Calu3 (cell line): ENCODE data around the gene DNM2. TPM values are rescaled to one million over a fixed set of nuclear protein-coding genes. Genes with fewer than 3 reads are reported as not detected.

Source experiments
- BruUV-seq: library from RNA; stranded (reverse); fragments of 400-500 nt; replicated peaks from 2 replicates; lab custom pipeline; 2021; lab: Mats Ljungman, UMichigan
- CTCF ChIA-PET: fragments of 300-600 bp; sonication (Branson Sonifier 250); formaldehyde crosslinking; loops from one replicate; lab custom pipeline; 2022; ENCODE audit warnings: antibody characterized with exemption; lab: Charles Lee
- DNase-seq: peaks from one replicate; pipeline ENCODE4 v3.0.0; 2022
- H3K27ac Mint-ChIP-seq: one replicate; pipeline ENCODE4 v1.8.0; 2022; ENCODE audit warnings: mixed read lengths; ENCODE audit not compliant: unreplicated experiment
- H3K27me3 Mint-ChIP-seq: one replicate; pipeline ENCODE4 v1.8.0; 2022; ENCODE audit warnings: mixed read lengths; ENCODE audit not compliant: unreplicated experiment
- H3K36me3 Mint-ChIP-seq: one replicate; pipeline ENCODE4 v1.8.0; 2022; ENCODE audit warnings: mild to moderate bottlenecking, moderate library complexity, mixed read lengths; ENCODE audit not compliant: insufficient read depth, unreplicated experiment
- H3K4me1 Mint-ChIP-seq: one replicate; pipeline ENCODE4 v1.8.0; 2022; ENCODE audit warnings: mild to moderate bottlenecking, low read depth, mixed read lengths; ENCODE audit not compliant: unreplicated experiment
- H3K4me3 Mint-ChIP-seq: one replicate; pipeline ENCODE4 v1.8.0; 2022; ENCODE audit warnings: mild to moderate bottlenecking, low read depth, moderate library complexity, mixed read lengths; ENCODE audit not compliant: unreplicated experiment
- H3K9me3 Mint-ChIP-seq: one replicate; pipeline ENCODE4 v1.8.0; 2022; ENCODE audit warnings: low read depth, mixed read lengths; ENCODE audit not compliant: unreplicated experiment
- intact Hi-C: fragments of 100-400 bp; cut with micrococcal nuclease; formaldehyde crosslinking; loops from one replicate; pipeline ENCODE4 v1.10.0; 2022; ENCODE audit not compliant: unreplicated experiment
- total RNA-seq: library from RNA; stranded (reverse); gene quantifications from 2 replicates; pipeline ENCODE4 v1.2.3, GENCODE V29; 2022
- TF ChIP-seq, protein P1 (sequence below): fragments of 200-600 bp; IDR thresholded peaks from one replicate; pipeline ENCODE4 v1.8.0; 2022; ENCODE audit warnings: antibody characterized with exemption; ENCODE audit not compliant: unreplicated experiment

The DNM2 gene
- total RNA-seq, 1 experiment from 2014 or later: 126 TPM

DNA sequence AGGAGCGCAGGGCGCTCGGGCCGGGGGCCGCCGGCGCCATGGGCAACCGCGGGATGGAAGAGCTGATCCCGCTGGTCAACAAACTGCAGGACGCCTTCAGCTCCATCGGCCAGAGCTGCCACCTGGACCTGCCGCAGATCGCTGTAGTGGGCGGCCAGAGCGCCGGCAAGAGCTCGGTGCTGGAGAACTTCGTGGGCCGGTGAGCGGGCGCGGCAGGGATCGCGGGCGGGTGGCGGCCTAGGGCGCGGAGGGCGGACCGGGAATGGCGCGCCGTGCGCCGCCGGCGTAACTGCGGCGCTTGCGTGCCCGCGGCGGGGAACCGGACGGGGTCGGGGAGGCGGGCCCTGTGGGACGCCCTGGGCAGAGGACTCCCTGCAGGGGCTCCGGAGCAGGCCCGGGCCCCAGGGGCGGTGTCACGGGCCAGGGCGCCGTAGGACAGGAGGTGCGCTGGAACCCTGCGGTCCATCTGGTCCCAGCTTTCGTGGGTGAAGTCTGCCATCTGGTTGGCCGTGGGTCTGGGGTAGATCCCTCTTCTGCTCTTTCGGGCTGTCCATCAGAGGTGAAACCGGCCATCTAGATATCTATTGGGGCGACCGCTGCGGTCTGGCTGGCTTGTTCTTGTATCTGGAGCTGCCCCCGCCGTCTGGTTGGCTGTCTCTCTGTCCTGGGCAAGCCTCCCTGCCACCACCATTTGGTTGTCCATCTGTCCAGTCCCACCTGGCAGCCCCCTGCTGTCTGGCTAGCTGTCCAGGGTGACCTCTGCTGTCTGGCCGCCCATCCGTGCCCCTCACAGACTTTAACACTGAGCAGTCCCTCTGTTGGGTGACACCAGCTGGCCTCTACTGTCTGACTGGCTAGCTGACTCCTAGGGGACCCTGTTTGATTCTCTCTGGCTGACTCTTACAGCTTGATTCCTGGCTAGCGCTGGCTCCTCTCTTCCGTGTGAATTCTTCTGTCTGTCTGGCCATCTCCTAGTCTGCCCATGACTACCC, 622 bp downstream of the DNM2 start:
- Mint-ChIP-seq H3K36me3 (peaks cover 36% of the 10 kb centered on the region), H3K4me3 (peak overlapping the region; percentile 90), H3K9me3 (no peaks in the 10 kb centered on the region), H3K4me1 (peaks cover 17% of the 10 kb centered on the region), H3K27ac (peak overlapping the region; percentile 56), H3K27me3 (no peaks in the 10 kb centered on the region)
- BruUV-seq: no TSS peak
- TF ChIP-seq, protein P1, sequence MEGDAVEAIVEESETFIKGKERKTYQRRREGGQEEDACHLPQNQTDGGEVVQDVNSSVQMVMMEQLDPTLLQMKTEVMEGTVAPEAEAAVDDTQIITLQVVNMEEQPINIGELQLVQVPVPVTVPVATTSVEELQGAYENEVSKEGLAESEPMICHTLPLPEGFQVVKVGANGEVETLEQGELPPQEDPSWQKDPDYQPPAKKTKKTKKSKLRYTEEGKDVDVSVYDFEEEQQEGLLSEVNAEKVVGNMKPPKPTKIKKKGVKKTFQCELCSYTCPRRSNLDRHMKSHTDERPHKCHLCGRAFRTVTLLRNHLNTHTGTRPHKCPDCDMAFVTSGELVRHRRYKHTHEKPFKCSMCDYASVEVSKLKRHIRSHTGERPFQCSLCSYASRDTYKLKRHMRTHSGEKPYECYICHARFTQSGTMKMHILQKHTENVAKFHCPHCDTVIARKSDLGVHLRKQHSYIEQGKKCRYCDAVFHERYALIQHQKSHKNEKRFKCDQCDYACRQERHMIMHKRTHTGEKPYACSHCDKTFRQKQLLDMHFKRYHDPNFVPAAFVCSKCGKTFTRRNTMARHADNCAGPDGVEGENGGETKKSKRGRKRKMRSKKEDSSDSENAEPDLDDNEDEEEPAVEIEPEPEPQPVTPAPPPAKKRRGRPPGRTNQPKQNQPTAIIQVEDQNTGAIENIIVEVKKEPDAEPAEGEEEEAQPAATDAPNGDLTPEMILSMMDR: no peak
- peak; percentile 43 for DNase-seq
- CTCF ChIA-PET: interaction anchor here (0.6 to 1.8 kb wide), 14 partner anchors 9 to 152 kb away, joined by 3 to 21 read pairs (median 5); partner anchors contain the start of genes CARM1, QTRT1 and TMED1
- intact Hi-C loops: loop anchor here (5.0 kb wide), 1 partner anchor 44 kb away; no protein-coding TSS in a partner anchor

DNA sequence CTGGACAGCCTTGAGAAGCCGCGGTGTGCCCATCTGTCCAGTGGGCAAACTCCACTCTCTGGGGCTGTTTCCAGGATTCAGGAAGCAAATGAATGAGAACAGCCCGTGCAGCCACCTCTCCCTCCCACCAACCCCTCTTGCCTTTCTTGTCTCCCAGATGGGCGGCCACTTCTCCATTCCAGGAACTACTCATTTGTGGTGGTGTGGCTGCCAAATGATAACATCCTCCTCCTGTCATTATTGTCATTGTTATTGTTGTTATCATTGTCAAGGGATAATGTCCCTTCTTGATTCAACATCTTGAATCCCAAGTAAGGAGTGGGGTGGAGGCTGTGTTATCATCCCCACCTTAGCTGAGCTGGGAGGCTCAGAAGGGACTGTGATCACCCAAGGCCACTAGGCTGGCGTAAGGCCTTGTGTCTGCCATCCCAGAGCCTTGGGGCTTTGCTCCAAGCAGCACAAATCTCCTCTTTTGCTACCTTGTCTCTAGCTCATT, 1.6 kb downstream of the DNM2 start:
- TF ChIP-seq, protein P1: no peak
- Mint-ChIP-seq H3K27me3 (no peaks in the 10 kb centered on the region), H3K4me3 (peak overlapping the region; percentile 90), H3K9me3 (no peaks in the 10 kb centered on the region), H3K36me3 (peaks cover 39% of the 10 kb centered on the region), H3K4me1 (peaks cover 17% of the 10 kb centered on the region), H3K27ac (no peak overlapping the region)
- DNase-seq: no peak
- BruUV-seq: TSS peak; percentile 36
- intact Hi-C loops: loop anchor here (5.0 kb wide), 1 partner anchor 43 kb away; no protein-coding TSS in a partner anchor
- CTCF ChIA-PET: interaction anchor here (1.4 to 1.6 kb wide), 2 partner anchors 13 to 145 kb away, joined by 4 to 6 read pairs; no protein-coding TSS in a partner anchor

DNA sequence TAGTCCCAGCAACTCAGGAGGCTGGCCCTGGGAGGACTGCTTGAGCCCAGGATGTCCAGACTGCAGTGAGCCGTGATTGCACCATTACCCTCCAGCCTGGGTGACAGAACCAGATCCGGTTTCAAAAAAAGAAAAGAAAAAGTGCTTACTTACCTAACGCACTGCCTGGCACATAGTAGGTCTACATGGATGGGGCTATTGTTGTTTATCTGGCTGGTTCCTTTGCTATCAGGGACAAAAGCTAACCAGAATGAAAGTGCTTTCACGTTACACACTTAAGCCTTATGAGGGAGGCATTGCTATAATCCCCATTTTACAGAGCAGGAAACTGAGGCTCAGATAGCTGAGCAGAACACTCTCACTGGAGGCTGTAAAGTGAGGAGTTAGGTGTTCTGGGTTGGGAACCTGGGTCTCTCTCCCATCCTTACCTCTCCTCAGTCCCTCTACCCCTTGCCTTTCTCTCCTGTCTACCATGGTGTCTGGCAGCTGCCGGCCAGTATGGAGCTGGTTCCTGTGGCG, 2.8 kb downstream of the DNM2 start:
- Mint-ChIP-seq H3K36me3 (peaks cover 39% of the 10 kb centered on the region), H3K4me3 (no peak overlapping the region), H3K9me3 (no peaks in the 10 kb centered on the region), H3K27me3 (no peaks in the 10 kb centered on the region), H3K27ac (no peak overlapping the region), H3K4me1 (peaks cover 17% of the 10 kb centered on the region)
- TF ChIP-seq, protein P1: no peak
- CTCF ChIA-PET: interaction anchor here (0.9 kb wide), 1 partner anchor 22 kb away, joined by 7 read pairs; no protein-coding TSS in a partner anchor
- no peak for DNase-seq
- BruUV-seq: no TSS peak
- intact Hi-C loops: no loop called here

DNA sequence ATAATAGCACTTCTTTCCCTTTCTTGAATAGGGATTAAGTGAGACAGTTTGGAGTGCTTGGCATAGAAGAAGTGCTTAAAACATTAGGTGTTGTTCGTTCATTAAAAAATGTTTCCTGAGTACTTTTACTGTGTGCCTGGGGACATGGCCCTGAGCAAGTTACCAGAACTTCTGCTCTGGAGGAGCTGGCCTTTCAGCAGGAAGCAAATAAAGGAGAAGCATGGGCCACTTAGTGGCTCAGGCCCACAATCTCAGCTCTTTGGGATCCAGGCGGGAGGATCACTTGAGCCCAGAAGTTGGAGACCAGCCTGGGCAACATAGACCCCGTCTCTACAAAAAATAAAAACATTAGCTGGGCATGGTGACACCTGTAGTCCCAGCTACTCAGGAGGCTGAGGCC, 5.7 kb downstream of the DNM2 start:
- Mint-ChIP-seq H3K4me1 (peaks cover 9% of the 10 kb centered on the region), H3K9me3 (no peaks in the 10 kb centered on the region), H3K27ac (no peak overlapping the region), H3K4me3 (no peak overlapping the region), H3K36me3 (peaks cover 27% of the 10 kb centered on the region), H3K27me3 (no peaks in the 10 kb centered on the region)
- no peak for DNase-seq
- TF ChIP-seq, protein P1: no peak
- CTCF ChIA-PET: no interaction called here
- no TSS peak for BruUV-seq
- intact Hi-C loops: no loop called here
